Endometrial microvascular endothelial cells (primary cell): ENCODE results near the gene RYR3. TPM values are rescaled to one million over a fixed set of nuclear protein-coding genes. Genes with fewer than 3 reads are reported as not detected.

ENCODE experiments used
- in situ Hi-C: cut with HindIII; loops from 2 replicates; pipeline ENCODE4 v1.10.0; 2017; ENCODE audit warnings: low sequenced_read_pairs, low pct_unique_long_range_greater_than_20kb; ENCODE audit errors: inconsistent ontology term
- total RNA-seq: library from RNA; depleted of rRNA; stranded (reverse); fragments of >200 nt; gene quantifications from one replicate; pipeline ENCODE4 v1.2.3, GENCODE V29; 2015; ENCODE audit errors: inconsistent ontology term

The RYR3 gene
- total RNA-seq, 1 donor from 2014 or later = not detected

GRCh38 chr15:33600212-33600611 is 289.4 kb downstream of the RYR3 start:
- in situ Hi-C loops = no loop called here

GRCh38 chr15:33601461-33601860 is 290.7 kb downstream of the RYR3 start:
- in situ Hi-C loops = no loop called here

GRCh38 chr15:33608714-33609113 is 297.9 kb downstream of the RYR3 start:
- in situ Hi-C loops = no loop called here

GRCh38 chr15:33612721-33613304 is 302.0 kb downstream of the RYR3 start:
- in situ Hi-C loops = no loop called here

- in situ Hi-C loops = no loop called here
These were observed 305.7 kb downstream of the RYR3 start for GRCh38 chr15:33616475-33616874.

GRCh38 chr15:33618350-33618749 is 307.6 kb downstream of the RYR3 start:
- in situ Hi-C loops = no loop called here

GRCh38 chr15:33621141-33621540 is 310.4 kb downstream of the RYR3 start:
- in situ Hi-C loops = no loop called here

GRCh38 chr15:33623010-33623409 is 312.2 kb downstream of the RYR3 start:
- in situ Hi-C loops = no loop called here

GRCh38 chr15:33624439-33624838 is 313.7 kb downstream of the RYR3 start:
- in situ Hi-C loops = no loop called here

- in situ Hi-C loops = no loop called here
These were observed 318.9 kb downstream of the RYR3 start for GRCh38 chr15:33629647-33630046.

GRCh38 chr15:33636234-33636633 is 325.5 kb downstream of the RYR3 start:
- in situ Hi-C loops = no loop called here

- in situ Hi-C loops = no loop called here
These were observed 326.2 kb downstream of the RYR3 start for GRCh38 chr15:33636958-33637357.

- in situ Hi-C loops = no loop called here
These were observed 327.7 kb downstream of the RYR3 start for GRCh38 chr15:33638453-33638852.

- in situ Hi-C loops = no loop called here
These were observed 328.3 kb downstream of the RYR3 start for GRCh38 chr15:33639051-33639450.

GRCh38 chr15:33639456-33639855 is 328.7 kb downstream of the RYR3 start:
- in situ Hi-C loops = no loop called here

GRCh38 chr15:33639978-33640377 is 329.2 kb downstream of the RYR3 start:
- in situ Hi-C loops = no loop called here

- in situ Hi-C loops = no loop called here
These were observed 330.3 kb downstream of the RYR3 start for GRCh38 chr15:33641069-33641468.

- in situ Hi-C loops = no loop called here
These were observed 333.5 kb downstream of the RYR3 start for GRCh38 chr15:33644304-33644703.

GRCh38 chr15:33646744-33647143 is 336.0 kb downstream of the RYR3 start:
- in situ Hi-C loops = no loop called here

GRCh38 chr15:33649217-33649933 is 338.6 kb downstream of the RYR3 start:
- in situ Hi-C loops = no loop called here

GRCh38 chr15:33654860-33655259 is 344.1 kb downstream of the RYR3 start:
- in situ Hi-C loops = no loop called here
